EL (cell line): ENCODE results near the gene ZNFX1.

Experiments used
- DNase-seq: peaks from one replicate; pipeline ENCODE4 v3.0.0-alpha.2; 2016

Gene ZNFX1

GRCh38 chr20:49291200-49291599 lies 13.3 kb upstream of the ZNFX1 start:
- DNase-seq, result peak; percentile 16

GRCh38 chr20:49290608-49291191 lies 12.8 kb upstream of the ZNFX1 start:
- peak; percentile 22 for DNase-seq

- peak; percentile 24 for DNase-seq
Measured at GRCh38 chr20:49288784-49289696, 11.2 kb upstream of the ZNFX1 start.

- DNase-seq, result no peak
Measured at GRCh38 chr20:49288250-49288751, 10.4 kb upstream of the ZNFX1 start.

- DNase-seq, result peak; percentile 72
Measured at GRCh38 chr20:49287555-49288249, 9.8 kb upstream of the ZNFX1 start.

- DNase-seq, result peak; percentile 56
Measured at GRCh38 chr20:49286689-49287551, 9.1 kb upstream of the ZNFX1 start.

GRCh38 chr20:49285813-49286494 lies 8.1 kb upstream of the ZNFX1 start:
- DNase-seq, result peak; percentile 24

GRCh38 chr20:49285233-49285668 lies 7.4 kb upstream of the ZNFX1 start:
- DNase-seq, result peak; percentile 17

- DNase-seq, result peak; percentile 17
Measured at GRCh38 chr20:49284818-49285217, 7.0 kb upstream of the ZNFX1 start.

GRCh38 chr20:49283703-49284625 lies 6.1 kb upstream of the ZNFX1 start:
- DNase-seq, result no peak

GRCh38 chr20:49283176-49283702 lies 5.4 kb upstream of the ZNFX1 start:
- DNase-seq, result peak; percentile 41

- DNase-seq, result peak; percentile 28
Measured at GRCh38 chr20:49282584-49283171, 4.8 kb upstream of the ZNFX1 start.

- no peak for DNase-seq
Measured at GRCh38 chr20:49281913-49282467, 4.1 kb upstream of the ZNFX1 start.

- DNase-seq, result peak; percentile 54
Measured at GRCh38 chr20:49281059-49281912, 3.4 kb upstream of the ZNFX1 start.

- peak; percentile 35 for DNase-seq
Measured at GRCh38 chr20:49280463-49281058, 2.7 kb upstream of the ZNFX1 start.

- no peak for DNase-seq
Measured at GRCh38 chr20:49279677-49280462, 2.0 kb upstream of the ZNFX1 start.
